HepG2 (cell line): ENCODE measurements around the gene MRPL14. TPM values are rescaled to one million over a fixed set of nuclear protein-coding genes. Genes with fewer than 3 reads are reported as not detected.

Source experiments
- AKAP8 ChIP-seq: sonication (generic); formaldehyde crosslinking; IDR thresholded peaks from 2 replicates; pipeline ENCODE4 v1.5.1; 2020; ENCODE audit warnings: mild to moderate bottlenecking, missing genetic modification reagents
- CBFB ChIP-seq: sonication (generic); formaldehyde crosslinking; IDR thresholded peaks from 2 replicates; pipeline ENCODE4 v1.4.0; 2020; ENCODE audit warnings: missing genetic modification reagents
- HNF4G ChIP-seq, 2 experiments: sonication (generic) in 1 of 2; formaldehyde crosslinking in 1 of 2; IDR thresholded peaks; 2 replicates each; pipeline versions ENCODE4 v1.4.0 to v1.6.1; 2011 to 2020; ENCODE audit warnings: borderline replicate concordance in 2 of 2, low read depth in 2 of 2, mild to moderate bottlenecking in 2 of 2, low read length in 1 of 2, missing genetic modification reagents in 1 of 2, moderate library complexity in 1 of 2
- MIER2 ChIP-seq: IDR thresholded peaks from 2 replicates; pipeline ENCODE4 v1.6.1; 2016; ENCODE audit warnings: missing biosample characterization, missing genetic modification reagents
- MXI1 ChIP-seq: IDR thresholded peaks from 3 replicates; pipeline ENCODE4 v1.6.1; 2012; ENCODE audit warnings: low read depth, low read length, inconsistent platforms, borderline replicate concordance
- NAIF1 ChIP-seq: sonication (generic); formaldehyde crosslinking; IDR thresholded peaks from 2 replicates; pipeline ENCODE4 v1.5.0; 2020; ENCODE audit warnings: mild to moderate bottlenecking, missing genetic modification reagents, borderline replicate concordance
- NCOA2 ChIP-seq: sonication (generic); formaldehyde crosslinking; IDR thresholded peaks from 2 replicates; pipeline ENCODE4 v1.8.0; 2022; ENCODE audit warnings: inconsistent platforms
- SAFB2 ChIP-seq: sonication (generic); formaldehyde crosslinking; IDR thresholded peaks from 2 replicates; pipeline ENCODE4 v1.5.1; 2020; ENCODE audit warnings: missing genetic modification reagents, low read depth, mild to moderate bottlenecking, borderline replicate concordance
- SMYD3 ChIP-seq: sonication (generic); formaldehyde crosslinking; IDR thresholded peaks from 2 replicates; pipeline ENCODE4 v1.8.1; 2023; ENCODE audit warnings: mild to moderate bottlenecking, missing genetic modification reagents
- TBX3 ChIP-seq: fragments of 450-650 bp; IDR thresholded peaks from 2 replicates; pipeline ENCODE4 v1.6.1; 2017; ENCODE audit warnings: antibody characterized with exemption, mild to moderate bottlenecking, inconsistent platforms, borderline replicate concordance
- TCF7 ChIP-seq: sonication (generic); IDR thresholded peaks from 2 replicates; pipeline ENCODE4 v1.6.1; 2016; ENCODE audit warnings: antibody characterized with exemption, low read depth
- YEATS2 ChIP-seq: sonication (generic); formaldehyde crosslinking; IDR thresholded peaks from 2 replicates; pipeline ENCODE4 v1.4.0; 2020; ENCODE audit warnings: missing genetic modification reagents, borderline replicate concordance
- ZFX ChIP-seq: sonication (generic); formaldehyde crosslinking; IDR thresholded peaks from 2 replicates; pipeline ENCODE4 v1.4.0; 2020; ENCODE audit warnings: mild to moderate bottlenecking, low read depth, missing genetic modification reagents, moderate library complexity
- ZNF124 ChIP-seq: sonication (generic); formaldehyde crosslinking; IDR thresholded peaks from 2 replicates; pipeline ENCODE4 v1.4.0; 2020; ENCODE audit warnings: missing genetic modification reagents
- ZNF224 ChIP-seq: sonication (generic); formaldehyde crosslinking; IDR thresholded peaks from 2 replicates; pipeline ENCODE4 v1.5.0; 2020; ENCODE audit warnings: mild to moderate bottlenecking, missing genetic modification reagents
- ZNF281 ChIP-seq: sonication (generic); formaldehyde crosslinking; IDR thresholded peaks from 2 replicates; pipeline ENCODE4 v1.4.0; 2020; ENCODE audit warnings: missing genetic modification reagents, borderline replicate concordance
- ZNF343 ChIP-seq: sonication (generic); formaldehyde crosslinking; IDR thresholded peaks from 2 replicates; pipeline ENCODE4 v1.4.0; 2020; ENCODE audit warnings: mild to moderate bottlenecking, missing genetic modification reagents
- ZNF510 ChIP-seq: sonication (generic); formaldehyde crosslinking; IDR thresholded peaks from 2 replicates; pipeline ENCODE4 v1.4.0; 2020; ENCODE audit warnings: low read depth, mild to moderate bottlenecking, missing genetic modification reagents
- ZNF557 ChIP-seq: sonication (generic); formaldehyde crosslinking; IDR thresholded peaks from 2 replicates; pipeline ENCODE4 v1.4.0; 2020; ENCODE audit warnings: missing genetic modification reagents
- ZNF674 ChIP-seq: sonication (generic); formaldehyde crosslinking; IDR thresholded peaks from 2 replicates; pipeline ENCODE4 v1.5.0; 2020; ENCODE audit warnings: low read depth, mild to moderate bottlenecking, missing genetic modification reagents
- polyA plus RNA-seq, 8 experiments: library from polyadenylated mRNA; depleted of rRNA in 3 of 8; stranded (reverse) in 7 of 8; unstranded in 1 of 8; fragments of >200 nt; fragmentation: Illumina TruSeq in 4 of 8; extraction: Trizol in 4 of 8; gene quantifications; 2 replicates each; pipeline versions ENCODE4 v1.2.1 to v1.2.3, GENCODE V29; 2011 to 2016; ENCODE audit warnings: low read depth in 4 of 8, missing spikeins in 1 of 8, mixed read lengths in 1 of 8; ENCODE audit not compliant: insufficient read depth in 1 of 8
- total RNA-seq, 5 experiments: library from RNA; depleted of rRNA; stranded (reverse); fragments of >200 nt; fragmentation: Illumina TruSeq; extraction: Trizol; gene quantifications; 2 replicates each; pipeline ENCODE4 v1.2.3, GENCODE V29; 2016; ENCODE audit warnings: low read depth in 1 of 5
- TF ChIP-seq, protein P1 (sequence below): sonication (generic); formaldehyde crosslinking; IDR thresholded peaks from 2 replicates; pipeline ENCODE4 v1.5.0; 2020; ENCODE audit warnings: mild to moderate bottlenecking, missing genetic modification reagents, moderate library complexity
- TF ChIP-seq, protein P2 (sequence below): sonication (generic); formaldehyde crosslinking; IDR thresholded peaks from 2 replicates; pipeline ENCODE4 v1.4.0; 2020; ENCODE audit warnings: low read depth, mild to moderate bottlenecking, missing genetic modification reagents

The MRPL14 gene
- total and polyA plus RNA-seq, 2 of the 13 experiments (the other 11 are each of a cell fraction or from before 2014, with no cell fraction given): 157 to 178 TPM

DNA sequence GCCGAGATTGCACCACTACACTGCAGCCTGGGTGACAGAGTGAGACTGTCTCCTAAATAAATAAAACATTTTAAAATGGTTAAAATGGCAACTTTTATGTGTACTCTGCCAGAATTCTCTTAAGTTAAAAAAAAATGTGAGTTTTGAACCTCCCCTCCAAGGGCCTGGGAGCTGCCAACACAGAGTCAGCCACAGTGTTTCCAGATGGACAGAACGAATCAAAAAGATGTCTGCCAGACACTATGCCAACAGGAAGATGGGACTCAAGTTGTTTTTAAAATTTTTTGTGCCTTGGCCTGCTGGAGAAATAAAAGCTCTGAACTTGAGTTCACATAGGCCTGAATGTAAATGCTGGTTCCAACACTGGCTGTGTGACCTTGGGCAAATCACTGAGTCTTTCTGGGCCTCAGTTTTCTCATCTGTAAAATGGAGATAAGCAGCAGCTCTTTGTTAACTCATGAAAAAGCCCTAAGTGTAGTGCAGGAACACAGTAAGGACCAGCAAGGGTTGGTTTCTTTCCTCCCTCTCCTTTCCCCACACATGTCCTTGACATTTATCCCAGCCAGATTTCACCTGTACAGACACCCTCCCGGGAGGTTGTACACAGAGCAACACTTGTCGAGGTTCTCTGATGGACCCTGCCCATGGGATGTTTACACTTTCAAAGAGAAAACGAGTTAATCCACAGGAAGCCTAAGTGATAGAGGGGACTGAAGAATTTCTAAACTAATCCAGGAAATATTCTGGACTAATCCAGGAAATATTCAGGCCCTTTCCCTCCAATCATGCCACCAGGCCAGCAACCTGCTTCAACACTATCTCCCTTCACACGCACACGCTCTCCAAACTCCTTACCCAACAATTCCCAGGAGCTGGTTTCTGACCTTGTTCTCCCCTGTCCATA is 35.0 kb downstream of the MRPL14 start (continued):
- TF ChIP-seq, protein P1, sequence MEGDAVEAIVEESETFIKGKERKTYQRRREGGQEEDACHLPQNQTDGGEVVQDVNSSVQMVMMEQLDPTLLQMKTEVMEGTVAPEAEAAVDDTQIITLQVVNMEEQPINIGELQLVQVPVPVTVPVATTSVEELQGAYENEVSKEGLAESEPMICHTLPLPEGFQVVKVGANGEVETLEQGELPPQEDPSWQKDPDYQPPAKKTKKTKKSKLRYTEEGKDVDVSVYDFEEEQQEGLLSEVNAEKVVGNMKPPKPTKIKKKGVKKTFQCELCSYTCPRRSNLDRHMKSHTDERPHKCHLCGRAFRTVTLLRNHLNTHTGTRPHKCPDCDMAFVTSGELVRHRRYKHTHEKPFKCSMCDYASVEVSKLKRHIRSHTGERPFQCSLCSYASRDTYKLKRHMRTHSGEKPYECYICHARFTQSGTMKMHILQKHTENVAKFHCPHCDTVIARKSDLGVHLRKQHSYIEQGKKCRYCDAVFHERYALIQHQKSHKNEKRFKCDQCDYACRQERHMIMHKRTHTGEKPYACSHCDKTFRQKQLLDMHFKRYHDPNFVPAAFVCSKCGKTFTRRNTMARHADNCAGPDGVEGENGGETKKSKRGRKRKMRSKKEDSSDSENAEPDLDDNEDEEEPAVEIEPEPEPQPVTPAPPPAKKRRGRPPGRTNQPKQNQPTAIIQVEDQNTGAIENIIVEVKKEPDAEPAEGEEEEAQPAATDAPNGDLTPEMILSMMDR (CRISPR knock-in tag): peak; percentile 26; the same call in 1 of the 2 replicates
- TF ChIP-seq NCOA2 (CRISPR knock-in tag) (peak; percentile 87), MIER2 (CRISPR knock-in tag) (peak; percentile 76), TBX3 (peak; percentile 42; the same call in 1 of the 2 replicates), SAFB2 (no peak; the same call in 1 of the 2 replicates), SMYD3 (CRISPR knock-in tag) (peak; percentile 34; the same call in 1 of the 2 replicates), ZNF674 (CRISPR knock-in tag) (no peak), ZNF224 (CRISPR knock-in tag) (peak; percentile 80; the same call in 1 of the 2 replicates), ZNF281 (CRISPR knock-in tag) (peak; percentile 31; the same call in 1 of the 2 replicates), TCF7 (peak; percentile 69; the same call in 1 of the 2 replicates), ZNF343 (no peak), ZFX (CRISPR knock-in tag) (peak; percentile 69), CBFB (CRISPR knock-in tag) (no peak), ZNF510 (0 out of 2 replicates have a peak, but pooled peaks have one; percentile 37), NAIF1 (CRISPR knock-in tag) (peak; percentile 61; the same call in 1 of the 2 replicates), HNF4G (IDR thresholded peaks at IDR 0.05; ENCODE audit: borderline replicate concordance, low read depth, low read length) (peak; percentile 59; the same call in 1 of the 2 replicates), HNF4G (CRISPR knock-in tag; IDR thresholded peaks at IDR 0.05; ENCODE audit: borderline replicate concordance, low read depth) (peak; percentile 29; the same call in 1 of the 2 replicates), ZNF124 (peak; percentile 75; the same call in 1 of the 2 replicates), ZNF557 (CRISPR knock-in tag) (0 out of 2 replicates have a peak, but pooled peaks have one; percentile 19), YEATS2 (peak; percentile 44; the same call in 1 of the 2 replicates), MXI1 (peak; percentile 50; the same call in 1 of the 3 replicates), AKAP8 (peak; percentile 70; the same call in 1 of the 2 replicates)
- TF ChIP-seq, protein P2, sequence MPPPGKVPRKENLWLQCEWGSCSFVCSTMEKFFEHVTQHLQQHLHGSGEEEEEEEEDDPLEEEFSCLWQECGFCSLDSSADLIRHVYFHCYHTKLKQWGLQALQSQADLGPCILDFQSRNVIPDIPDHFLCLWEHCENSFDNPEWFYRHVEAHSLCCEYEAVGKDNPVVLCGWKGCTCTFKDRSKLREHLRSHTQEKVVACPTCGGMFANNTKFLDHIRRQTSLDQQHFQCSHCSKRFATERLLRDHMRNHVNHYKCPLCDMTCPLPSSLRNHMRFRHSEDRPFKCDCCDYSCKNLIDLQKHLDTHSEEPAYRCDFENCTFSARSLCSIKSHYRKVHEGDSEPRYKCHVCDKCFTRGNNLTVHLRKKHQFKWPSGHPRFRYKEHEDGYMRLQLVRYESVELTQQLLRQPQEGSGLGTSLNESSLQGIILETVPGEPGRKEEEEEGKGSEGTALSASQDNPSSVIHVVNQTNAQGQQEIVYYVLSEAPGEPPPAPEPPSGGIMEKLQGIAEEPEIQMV (CRISPR knock-in tag): peak; percentile 72; the same call in 1 of the 2 replicates
